Measurements from ENCODE around the gene COX6B2.

DNA sequence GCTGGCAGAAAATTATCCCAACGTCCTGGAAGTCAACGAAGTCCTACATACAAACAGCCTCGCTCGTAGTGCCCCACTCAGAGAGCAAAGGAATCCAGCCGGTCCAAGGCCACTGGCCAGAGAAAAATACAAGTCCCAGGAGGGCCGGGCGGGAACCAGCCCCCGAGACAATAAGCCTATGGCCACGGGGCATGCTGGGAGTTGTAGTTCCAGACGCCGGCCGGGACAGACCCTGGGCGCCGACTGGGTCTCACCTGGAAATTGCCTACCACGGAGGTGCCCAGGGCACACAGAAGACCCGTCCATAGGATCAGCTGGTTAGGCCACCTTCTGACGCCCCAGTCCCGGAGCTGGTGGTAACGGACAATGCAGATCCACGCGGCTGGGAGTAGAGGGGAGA lies 34.7 kb downstream of the COX6B2 start:
- no peak for TF ChIP-seq CTCF (IDR thresholded peaks at IDR 0.05)
- TF ChIP-seq POLR2AphosphoS5 (IDR thresholded peaks at IDR 0.05), result no peak
